T-helper 1 cell treated with Interleukin-12 subunit alpha and Interleukin-12 subunit beta and Interleukin-4 antibody, amounts not matched to agents 30 ng/mL and 1 ng/mL, for 36 hours (primary cell): ENCODE measurements around the gene PNCK. TPM values are rescaled to one million over a fixed set of nuclear protein-coding genes. Genes with fewer than 3 reads are reported as not detected.
"Not testable (repeated sequence)": the region's sequence is repeated elsewhere in the genome, so short reads cannot be mapped to it uniquely, and the experiment has no call there.

ENCODE experiments used
- intact Hi-C: fragments of 100-400 bp; cut with micrococcal nuclease; formaldehyde crosslinking; loops from one replicate; pipeline ENCODE4 v1.15.1; 2024
- total RNA-seq: library from RNA; stranded (reverse); gene quantifications from 2 replicates; pipeline ENCODE4 v1.2.3, GENCODE V29; 2022

PNCK gene
- total RNA-seq, 1 donor from 2014 or later: not detected

- intact Hi-C loops: not testable (repeated sequence)
Measured at GRCh38 chrX:153699210-153699783, 25.7 kb upstream of the PNCK start.

- intact Hi-C loops: no loop called here
Measured at GRCh38 chrX:153697924-153698865, 24.6 kb upstream of the PNCK start.

- intact Hi-C loops: not testable (repeated sequence)
Measured at GRCh38 chrX:153696986-153697722, 23.5 kb upstream of the PNCK start.

- intact Hi-C loops: not testable (repeated sequence)
Measured at GRCh38 chrX:153696538-153696937, 22.9 kb upstream of the PNCK start.

- intact Hi-C loops: no loop called here
Measured at GRCh38 chrX:153696100-153696499, 22.5 kb upstream of the PNCK start.

- intact Hi-C loops: no loop called here
Measured at GRCh38 chrX:153694687-153695270, 21.2 kb upstream of the PNCK start.

- intact Hi-C loops: not testable (repeated sequence)
Measured at GRCh38 chrX:153694256-153694655, 20.6 kb upstream of the PNCK start.

- intact Hi-C loops: no loop called here
Measured at GRCh38 chrX:153693216-153694086, 19.8 kb upstream of the PNCK start.

GRCh38 chrX:153692611-153693156 is 19.1 kb upstream of the PNCK start:
- intact Hi-C loops: no loop called here

GRCh38 chrX:153692003-153692402 is 18.4 kb upstream of the PNCK start:
- intact Hi-C loops: no loop called here

GRCh38 chrX:153691032-153691827 is 17.6 kb upstream of the PNCK start:
- intact Hi-C loops: not testable (repeated sequence)

GRCh38 chrX:153690466-153690865 is 16.9 kb upstream of the PNCK start:
- intact Hi-C loops: no loop called here

GRCh38 chrX:153689654-153690465 is 16.2 kb upstream of the PNCK start:
- intact Hi-C loops: no loop called here

- intact Hi-C loops: no loop called here
Measured at GRCh38 chrX:153688911-153689590, 15.4 kb upstream of the PNCK start.

GRCh38 chrX:153688506-153688905 is 14.9 kb upstream of the PNCK start:
- intact Hi-C loops: no loop called here

GRCh38 chrX:153688071-153688470 is 14.5 kb upstream of the PNCK start:
- intact Hi-C loops: no loop called here

- intact Hi-C loops: loop anchor here (1.0 kb wide), 1 partner anchor 37 kb away; the partner anchor contains the start of genes ABCD1 and BCAP31
Measured at GRCh38 chrX:153687121-153688039, 13.8 kb upstream of the PNCK start, which contains the start of gene SLC6A8. SLC6A8 (plus strand) TSS chrX:153687926; CDS start chrX:153688575, 649 bp downstream.
